IPS-20b (cell line): ENCODE results near the gene SLC6A3.

Experiments used
- H3K27ac ChIP-seq: one replicate; pipeline ENCODE4 v1.5.1; 2013; ENCODE audit warnings: low read length
- H3K27me3 ChIP-seq: 2 replicates; pipeline ENCODE4 v1.6.1; 2013; ENCODE audit warnings: mild to moderate bottlenecking, low read length, inconsistent platforms; ENCODE audit not compliant: insufficient read depth
- H3K36me3 ChIP-seq: 2 replicates; pipeline ENCODE4 v1.6.1; 2013; ENCODE audit warnings: low read depth, mild to moderate bottlenecking, inconsistent platforms, low read length, moderate library complexity; ENCODE audit not compliant: insufficient read depth
- H3K4me1 ChIP-seq: 2 replicates; pipeline ENCODE4 v1.6.1; 2013; ENCODE audit warnings: mild to moderate bottlenecking, control low read depth, inconsistent platforms, low read length, moderate library complexity; ENCODE audit not compliant: insufficient read depth
- H3K4me3 ChIP-seq: 2 replicates; pipeline ENCODE4 v1.5.1; 2013; ENCODE audit warnings: mild to moderate bottlenecking, low read length, inconsistent platforms
- H3K9ac ChIP-seq: 2 replicates; pipeline ENCODE4 v1.6.1; 2013; ENCODE audit warnings: low read depth, mild to moderate bottlenecking, inconsistent platforms, low read length, moderate library complexity
- H3K9me3 ChIP-seq: 2 replicates; pipeline ENCODE4 v1.6.1; 2013; ENCODE audit warnings: mild to moderate bottlenecking, low read depth, low read length, inconsistent platforms; ENCODE audit not compliant: insufficient read depth

The SLC6A3 gene

DNA sequence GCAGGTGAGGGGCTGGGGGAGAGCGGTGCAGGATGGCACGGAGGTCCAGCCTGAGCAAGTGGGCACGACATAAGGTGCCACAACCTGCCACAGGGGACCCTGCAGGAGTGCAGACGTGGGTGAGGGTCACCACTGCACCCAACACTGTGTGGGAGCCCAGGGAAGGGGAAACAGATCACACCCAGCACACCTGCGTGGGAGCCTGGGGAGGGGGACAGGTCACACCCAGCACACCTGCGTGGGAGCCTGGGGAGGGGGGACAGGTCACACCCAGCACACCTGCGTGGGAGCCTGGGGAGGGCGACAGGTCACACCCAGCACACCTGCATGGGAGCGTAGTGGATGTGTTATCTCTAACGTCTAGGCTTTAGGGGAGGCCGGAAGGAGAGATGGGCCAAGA, 53.0 kb downstream of the SLC6A3 start:
- H3K4me1 ChIP-seq, result no peaks in the 10 kb centered on the region
- no peak overlapping the region for H3K4me3 ChIP-seq
- no peaks in the 10 kb centered on the region for H3K9me3 ChIP-seq
- H3K27me3 ChIP-seq, result peaks cover 23% of the 10 kb centered on the region
- H3K27ac ChIP-seq, result no peak overlapping the region
- no peak overlapping the region for H3K9ac ChIP-seq
- no peaks in the 10 kb centered on the region for H3K36me3 ChIP-seq

DNA sequence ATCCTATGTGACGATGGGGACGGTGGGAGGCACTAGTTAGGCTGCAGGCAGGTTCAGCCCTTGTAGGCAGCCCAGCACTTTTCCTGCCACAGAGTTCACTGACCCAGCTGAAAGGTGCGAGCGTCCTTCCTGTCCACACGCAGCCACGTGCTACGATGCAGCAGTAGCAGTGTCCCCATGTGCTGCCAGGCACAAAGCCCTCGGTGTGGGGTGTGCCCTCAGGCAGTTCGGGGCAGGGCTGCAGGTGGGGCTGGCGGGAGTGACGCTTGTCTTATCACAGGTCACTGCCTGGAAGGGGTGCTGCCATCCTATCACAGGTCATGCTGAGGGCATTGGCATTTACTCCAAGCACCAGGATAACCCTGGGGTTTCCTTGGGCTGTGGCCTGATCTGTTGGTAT, 53.5 kb downstream of the SLC6A3 start:
- Histone ChIP-seq H3K9ac (no peak overlapping the region), H3K27ac (no peak overlapping the region), H3K36me3 (no peaks in the 10 kb centered on the region), H3K4me1 (no peaks in the 10 kb centered on the region), H3K4me3 (no peak overlapping the region), H3K9me3 (no peaks in the 10 kb centered on the region), H3K27me3 (peaks cover 29% of the 10 kb centered on the region)

DNA sequence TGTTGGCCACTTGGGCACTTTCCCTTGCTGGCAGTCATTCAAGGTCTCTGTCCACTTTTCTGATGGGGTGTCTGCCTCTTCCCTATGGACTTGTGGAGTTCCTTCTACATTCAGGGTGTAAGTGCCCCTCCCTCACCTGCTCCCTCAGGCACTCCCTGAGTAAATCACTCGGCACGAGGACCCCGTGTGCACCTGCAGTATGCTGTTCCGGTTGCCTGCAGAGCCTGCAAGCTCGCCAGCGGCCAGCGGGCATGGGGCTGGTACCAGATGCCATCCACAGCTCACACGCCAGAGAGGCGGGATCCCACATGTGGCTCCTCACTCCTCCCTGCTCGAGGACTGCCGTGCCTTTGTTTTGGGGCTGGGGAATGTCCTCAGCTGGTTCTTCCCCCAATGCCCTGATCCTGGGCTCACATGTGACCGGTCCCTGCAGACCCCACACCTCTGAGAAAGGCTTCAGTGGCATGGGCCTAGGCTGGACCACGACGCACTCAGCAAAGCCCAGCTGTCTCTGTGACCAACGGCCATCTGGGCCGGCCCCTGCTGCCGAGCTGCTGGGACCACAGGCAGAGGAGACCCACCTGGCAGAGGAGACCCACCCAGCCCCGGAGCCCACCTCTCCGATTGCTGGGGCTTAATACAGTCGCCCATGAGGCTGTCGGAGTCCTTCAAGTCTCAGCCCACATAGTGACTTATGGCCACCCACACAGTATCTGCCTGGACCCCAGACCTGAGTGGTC, 54.2 kb downstream of the SLC6A3 start:
- Histone ChIP-seq H3K27me3 (peaks cover 35% of the 10 kb centered on the region), H3K27ac (no peak overlapping the region), H3K9me3 (no peaks in the 10 kb centered on the region), H3K4me1 (no peaks in the 10 kb centered on the region), H3K9ac (no peak overlapping the region), H3K36me3 (no peaks in the 10 kb centered on the region), H3K4me3 (no peak overlapping the region)

DNA sequence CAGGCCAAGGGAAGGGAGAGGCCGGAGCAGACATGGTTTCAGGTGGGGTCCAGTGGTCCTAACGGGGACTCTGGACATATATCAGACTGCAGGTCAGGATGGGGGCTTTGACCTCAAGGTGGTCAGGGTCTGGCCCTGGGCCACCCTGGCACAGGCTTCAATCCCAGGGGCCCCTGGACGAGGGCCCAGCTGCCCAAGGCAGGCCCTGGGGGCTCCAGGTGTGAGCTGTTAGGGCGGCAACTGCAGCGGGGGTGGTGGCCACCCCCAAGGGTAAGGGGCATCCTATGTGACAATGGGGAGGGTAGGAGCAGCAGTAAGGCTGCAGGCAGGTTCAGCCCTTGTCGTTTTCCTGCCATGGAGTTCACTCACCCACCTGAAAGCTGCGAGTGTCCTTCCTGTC, 54.9 kb downstream of the SLC6A3 start:
- H3K27ac ChIP-seq, result no peak overlapping the region
- H3K36me3 ChIP-seq, result no peaks in the 10 kb centered on the region
- peaks cover 42% of the 10 kb centered on the region for H3K27me3 ChIP-seq
- no peak overlapping the region for H3K4me3 ChIP-seq
- H3K4me1 ChIP-seq, result no peaks in the 10 kb centered on the region
- no peak overlapping the region for H3K9ac ChIP-seq
- H3K9me3 ChIP-seq, result no peaks in the 10 kb centered on the region

DNA sequence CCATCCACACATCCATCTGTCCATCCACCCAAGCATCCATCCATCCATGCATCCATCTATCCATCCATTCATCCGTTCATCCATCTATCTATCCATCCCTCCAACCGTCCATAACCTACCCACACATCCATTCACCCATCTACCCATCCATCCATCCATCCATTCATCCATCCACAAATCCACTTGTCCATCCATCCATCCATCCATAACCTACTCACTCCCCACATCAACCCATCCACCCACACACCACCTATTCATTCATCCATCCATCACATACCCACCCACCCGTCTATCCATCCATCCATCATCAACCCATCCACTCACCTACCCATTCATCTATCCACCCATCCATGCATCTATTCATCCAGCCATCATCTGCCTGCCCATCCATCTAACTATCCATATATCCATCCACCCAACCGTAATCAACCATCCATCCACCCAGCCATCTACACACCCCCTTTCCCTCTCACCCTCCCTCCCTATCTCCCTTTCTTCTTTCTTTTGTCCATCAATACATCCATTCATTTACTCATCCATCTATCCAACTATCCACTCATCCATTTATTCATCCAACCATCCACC, 56.8 kb downstream of the SLC6A3 start:
- H3K27me3 ChIP-seq, result peaks cover 61% of the 10 kb centered on the region
- H3K36me3 ChIP-seq, result no peaks in the 10 kb centered on the region
- no peaks in the 10 kb centered on the region for H3K4me1 ChIP-seq
- H3K9me3 ChIP-seq, result no peaks in the 10 kb centered on the region
- no peak overlapping the region for H3K27ac ChIP-seq
- no peak overlapping the region for H3K4me3 ChIP-seq
- H3K9ac ChIP-seq, result no peak overlapping the region

DNA sequence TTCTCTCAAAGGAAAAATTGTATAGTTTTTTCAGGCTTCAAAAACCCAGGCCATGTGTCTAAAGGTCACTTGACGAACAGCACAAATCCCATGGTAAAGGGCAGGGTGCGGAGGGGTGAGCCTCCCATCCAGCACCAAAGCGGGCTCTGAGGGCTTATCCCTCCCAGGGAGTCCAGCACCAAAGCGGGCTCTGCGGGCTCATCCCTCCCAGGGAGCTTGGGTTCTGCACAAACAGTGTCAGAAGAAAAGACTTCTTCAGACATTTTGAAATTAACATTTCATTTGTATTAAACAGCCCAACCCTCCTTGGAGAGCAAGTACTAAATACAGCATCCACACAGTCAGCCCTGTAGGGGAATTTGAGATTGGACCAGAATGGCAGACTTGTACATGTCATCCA, 57.4 kb downstream of the SLC6A3 start:
- no peaks in the 10 kb centered on the region for H3K4me1 ChIP-seq
- H3K36me3 ChIP-seq, result no peaks in the 10 kb centered on the region
- no peak overlapping the region for H3K4me3 ChIP-seq
- H3K27ac ChIP-seq, result no peak overlapping the region
- peaks cover 65% of the 10 kb centered on the region for H3K27me3 ChIP-seq
- no peak overlapping the region for H3K9ac ChIP-seq
- no peaks in the 10 kb centered on the region for H3K9me3 ChIP-seq

DNA sequence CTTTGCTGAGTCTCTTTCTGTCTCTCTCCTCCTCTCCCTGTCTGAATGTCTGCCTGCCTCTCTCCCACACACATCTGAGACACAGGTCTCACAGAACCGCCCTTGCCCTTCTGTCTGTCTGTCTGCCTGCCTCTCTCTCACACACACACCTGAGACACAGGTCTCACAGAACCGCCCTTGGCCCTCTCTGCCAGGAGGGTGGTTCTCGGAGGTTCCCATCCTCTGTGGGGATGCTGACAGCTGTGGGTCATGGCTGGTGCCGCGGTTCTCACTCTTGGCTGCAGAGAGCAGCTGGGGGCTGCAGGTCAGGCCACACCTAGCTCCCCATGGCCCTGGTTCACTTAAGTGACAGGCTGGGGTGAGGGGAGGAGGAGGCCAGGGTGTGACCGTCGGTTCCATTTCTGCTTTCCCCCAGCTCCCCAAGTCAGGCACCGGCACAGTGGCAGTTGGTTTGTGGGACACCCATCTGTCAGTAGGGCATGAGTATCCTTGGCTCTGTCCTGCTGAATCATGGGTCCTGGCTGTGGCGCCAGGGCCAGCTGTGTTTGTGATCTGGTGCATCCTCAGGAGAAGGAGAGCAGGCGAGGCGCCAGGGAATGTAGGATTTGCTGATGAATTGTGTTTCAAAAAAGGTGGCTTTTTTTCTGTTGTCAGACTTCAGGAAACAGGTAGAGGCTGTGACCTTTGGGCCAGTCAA, 58.0 kb downstream of the SLC6A3 start:
- Histone ChIP-seq H3K4me1 (no peaks in the 10 kb centered on the region), H3K27ac (no peak overlapping the region), H3K9ac (no peak overlapping the region), H3K27me3 (peaks cover 65% of the 10 kb centered on the region), H3K9me3 (no peaks in the 10 kb centered on the region), H3K4me3 (no peak overlapping the region), H3K36me3 (no peaks in the 10 kb centered on the region)

DNA sequence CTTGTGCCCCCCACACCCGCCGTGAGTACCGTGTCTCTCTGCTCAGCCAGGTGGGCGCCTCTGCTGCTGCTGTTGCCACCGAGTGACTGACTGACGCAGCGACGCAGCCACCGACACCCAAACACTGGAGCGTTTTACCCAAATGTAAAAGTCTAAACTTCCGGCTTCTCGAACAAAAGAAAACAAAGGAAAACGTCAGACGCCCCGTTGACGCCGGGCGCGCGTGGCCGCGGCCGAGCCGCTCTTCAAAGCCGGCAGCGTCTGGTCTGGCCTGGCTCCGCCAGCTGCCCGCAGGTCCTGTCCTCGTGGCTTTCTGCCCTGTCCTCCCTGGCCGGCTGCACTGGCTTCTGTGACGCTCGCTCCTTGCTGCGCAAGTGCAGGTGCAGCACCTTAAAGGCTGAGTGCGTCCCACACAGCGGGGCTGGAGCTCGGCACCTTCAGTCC, 58.9 kb downstream of the SLC6A3 start:
- no peak overlapping the region for H3K27ac ChIP-seq
- H3K4me3 ChIP-seq, result peak overlapping the region; percentile 70
- peaks cover 71% of the 10 kb centered on the region for H3K27me3 ChIP-seq
- peak overlapping the region; percentile 70; the same call in 1 of the 2 replicates for H3K9ac ChIP-seq
- no peaks in the 10 kb centered on the region for H3K4me1 ChIP-seq
- H3K36me3 ChIP-seq, result no peaks in the 10 kb centered on the region
- no peaks in the 10 kb centered on the region for H3K9me3 ChIP-seq

DNA sequence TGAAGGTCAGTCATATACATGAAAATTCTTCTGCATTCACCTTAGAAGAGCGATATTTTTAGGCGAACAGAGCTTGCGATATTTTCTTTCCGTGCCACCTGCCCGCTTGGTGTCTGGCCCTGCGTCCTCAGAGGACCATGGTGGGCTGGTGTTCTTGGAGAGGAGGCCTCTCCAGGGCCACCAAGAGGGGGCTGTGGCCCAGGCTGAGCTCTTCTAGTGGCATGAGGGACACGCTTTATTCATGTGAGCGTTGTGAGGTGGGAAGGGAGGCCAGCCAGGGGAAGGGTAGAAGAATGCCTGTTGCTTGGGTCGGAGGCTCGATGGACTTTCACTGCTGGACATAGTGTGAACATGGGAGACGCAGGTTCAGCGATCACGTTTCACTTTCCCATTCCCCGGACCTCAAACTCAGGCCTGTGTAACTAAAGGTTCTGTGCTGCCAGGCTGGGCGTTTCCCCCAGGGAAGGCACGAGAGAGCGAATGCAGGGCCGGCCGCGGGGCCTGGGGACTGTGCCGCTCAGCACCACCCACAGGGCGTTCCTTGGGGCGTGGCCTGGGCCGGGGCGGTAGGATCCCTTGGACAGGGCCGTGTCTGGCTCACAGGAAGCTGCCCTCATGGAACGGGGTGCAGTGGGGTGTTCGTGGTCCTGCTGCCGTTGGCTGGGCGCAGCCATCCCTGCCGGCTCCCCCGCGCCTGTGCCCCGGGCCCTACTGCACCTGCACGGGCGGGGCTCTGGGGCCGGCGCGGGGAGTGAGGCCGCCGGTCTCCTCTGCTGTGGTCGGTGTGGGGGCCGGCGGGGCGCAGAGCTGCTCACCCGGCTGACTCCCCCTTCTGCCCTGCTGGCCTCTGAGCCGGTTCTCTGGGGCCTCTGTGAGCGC, 59.6 kb downstream of the SLC6A3 start:
- H3K9me3 ChIP-seq, result no peaks in the 10 kb centered on the region
- peaks cover 1% of the 10 kb centered on the region for H3K4me1 ChIP-seq
- peaks cover 77% of the 10 kb centered on the region for H3K27me3 ChIP-seq
- H3K36me3 ChIP-seq, result no peaks in the 10 kb centered on the region
- H3K4me3 ChIP-seq, result peak overlapping the region; percentile 70
- no peak overlapping the region for H3K27ac ChIP-seq
- peak overlapping the region; percentile 70; the same call in 1 of the 2 replicates for H3K9ac ChIP-seq

DNA sequence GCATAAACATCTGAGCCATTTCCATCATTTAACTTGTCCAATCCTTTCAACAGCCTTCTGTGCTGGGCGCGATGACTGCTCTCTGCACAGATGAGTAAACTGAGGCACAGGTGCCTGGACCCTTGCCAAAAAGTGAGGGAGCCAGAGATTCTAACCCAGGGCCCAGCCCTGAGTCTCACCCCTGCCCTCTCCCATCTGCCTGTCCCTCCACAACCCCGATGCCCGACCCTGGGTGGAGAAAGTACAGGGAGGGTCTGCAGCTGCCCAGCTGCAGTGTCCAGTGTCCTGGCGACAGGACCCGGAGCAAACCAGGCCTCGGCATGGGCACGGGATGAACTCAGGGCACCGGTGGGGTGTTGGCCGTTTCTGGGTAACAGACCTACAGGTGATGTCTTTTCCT, 60.7 kb downstream of the SLC6A3 start:
- no peak overlapping the region for H3K4me3 ChIP-seq
- peaks cover 4% of the 10 kb centered on the region; the same call in 1 of the 2 replicates for H3K9me3 ChIP-seq
- no peak overlapping the region for H3K27ac ChIP-seq
- H3K36me3 ChIP-seq, result no peaks in the 10 kb centered on the region
- H3K4me1 ChIP-seq, result peaks cover 4% of the 10 kb centered on the region
- H3K27me3 ChIP-seq, result peaks cover 88% of the 10 kb centered on the region
- H3K9ac ChIP-seq, result no peak overlapping the region

DNA sequence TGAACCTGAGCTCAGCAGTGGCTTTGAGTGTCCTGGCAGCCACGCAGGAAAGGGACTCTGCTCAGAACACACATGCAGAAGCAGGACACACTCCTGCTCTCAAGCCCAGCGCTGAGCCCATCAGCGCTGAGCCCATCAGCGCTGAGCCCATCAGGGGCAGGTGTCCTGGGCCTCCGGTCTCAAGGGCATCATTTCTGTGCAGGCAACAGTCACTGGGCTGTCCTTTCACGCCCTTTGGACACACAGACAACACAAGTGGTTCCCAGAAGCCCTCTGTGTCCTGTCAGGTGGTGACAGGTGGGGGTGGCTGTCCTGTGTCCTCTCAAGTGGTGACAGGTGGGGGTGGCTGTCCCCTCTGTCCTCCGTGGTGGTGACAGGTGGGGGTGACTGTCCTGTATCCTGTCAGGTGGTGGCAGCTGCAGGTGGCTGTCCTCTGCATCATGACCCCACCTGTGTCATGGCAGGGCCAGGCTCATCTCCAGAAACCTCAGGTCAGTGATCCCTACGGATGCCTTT, 61.3 kb downstream of the SLC6A3 start:
- Histone ChIP-seq H3K27me3 (peaks cover 87% of the 10 kb centered on the region), H3K27ac (no peak overlapping the region), H3K9me3 (peaks cover 6% of the 10 kb centered on the region; the same call in 1 of the 2 replicates), H3K4me1 (peaks cover 4% of the 10 kb centered on the region), H3K9ac (no peak overlapping the region), H3K36me3 (no peaks in the 10 kb centered on the region), H3K4me3 (no peak overlapping the region)
